Activated CD4-positive, alpha-beta memory T cell treated with anti-CD3 and anti-CD28 coated beads for 36 hours (primary cell): ENCODE data around the gene RFNG. TPM values are rescaled to one million over a fixed set of nuclear protein-coding genes. Genes with fewer than 3 reads are reported as not detected.

Experiments used
- CTCF ChIA-PET: fragments of 350-600 bp; sonication (Branson Sonifier 250); formaldehyde crosslinking; loops from one replicate; lab custom pipeline; 2021; ENCODE audit warnings: antibody characterized with exemption, inconsistent platforms; lab: Charles Lee
- POLR2A ChIA-PET: fragments of 350-600 bp; sonication (Branson Sonifier 250); formaldehyde crosslinking; loops from one replicate; lab custom pipeline; 2021; ENCODE audit warnings: antibody characterized with exemption; lab: Charles Lee
- DNase-seq: peaks from one replicate; pipeline ENCODE4 v3.0.0-alpha.2; 2020
- H3K27ac Mint-ChIP-seq: one replicate; pipeline ENCODE4 v1.8.0; 2021; ENCODE audit warnings: mixed read lengths
- H3K27me3 Mint-ChIP-seq: one replicate; pipeline ENCODE4 v1.8.0; 2021; ENCODE audit warnings: mixed read lengths
- H3K36me3 Mint-ChIP-seq: one replicate; pipeline ENCODE4 v1.8.0; 2021; ENCODE audit warnings: mixed read lengths
- H3K4me1 Mint-ChIP-seq: one replicate; pipeline ENCODE4 v1.8.0; 2021; ENCODE audit warnings: low read depth, mixed read lengths
- H3K4me3 Mint-ChIP-seq: one replicate; pipeline ENCODE4 v1.8.0; 2021; ENCODE audit warnings: mild to moderate bottlenecking, mixed read lengths
- H3K9me3 Mint-ChIP-seq: one replicate; pipeline ENCODE4 v1.8.0; 2021; ENCODE audit warnings: mixed read lengths
- intact Hi-C: fragments of 100-400 bp; cut with micrococcal nuclease; formaldehyde crosslinking; loops from one replicate; pipeline ENCODE4 v1.15.1; 2023
- total RNA-seq, 2 experiments: library from RNA; stranded (reverse); gene quantifications; one replicate each; pipeline ENCODE4 v1.2.3, GENCODE V29; 2021

Gene RFNG
- total RNA-seq, 2 experiments from 2014 or later: 16.5 to 17.5 TPM

- no peak overlapping the region for H3K4me3 Mint-ChIP-seq
- H3K27me3 Mint-ChIP-seq: no peaks in the 10 kb centered on the region
- intact Hi-C loops: no loop called here
- POLR2A ChIA-PET: no interaction called here
- DNase-seq: no peak
- H3K9me3 Mint-ChIP-seq: no peaks in the 10 kb centered on the region
- H3K36me3 Mint-ChIP-seq: peaks cover 26% of the 10 kb centered on the region
- CTCF ChIA-PET: interaction anchor here (0.6 kb wide), 1 partner anchor 51 kb away, joined by 3 read pairs; no protein-coding TSS in a partner anchor
- no peaks in the 10 kb centered on the region for H3K4me1 Mint-ChIP-seq
- no peak overlapping the region for H3K27ac Mint-ChIP-seq
Measured at GRCh38 chr17:82081966-82082365, 30.4 kb upstream of the RFNG start.

- CTCF ChIA-PET: interaction anchor here (0.6 kb wide), 1 partner anchor 51 kb away, joined by 3 read pairs; no protein-coding TSS in a partner anchor
- peaks cover 26% of the 10 kb centered on the region for H3K36me3 Mint-ChIP-seq
- no peaks in the 10 kb centered on the region for H3K27me3 Mint-ChIP-seq
- no peak overlapping the region for H3K27ac Mint-ChIP-seq
- no peak overlapping the region for H3K4me3 Mint-ChIP-seq
- H3K4me1 Mint-ChIP-seq: no peaks in the 10 kb centered on the region
- H3K9me3 Mint-ChIP-seq: no peaks in the 10 kb centered on the region
- no peak for DNase-seq
- intact Hi-C loops: no loop called here
- POLR2A ChIA-PET: no interaction called here
Measured at GRCh38 chr17:82081546-82081945, 29.9 kb upstream of the RFNG start.

GRCh38 chr17:82080789-82081464 is 29.3 kb upstream of the RFNG start:
- Mint-ChIP-seq H3K9me3 (no peaks in the 10 kb centered on the region), H3K27me3 (no peaks in the 10 kb centered on the region), H3K4me1 (no peaks in the 10 kb centered on the region), H3K27ac (no peak overlapping the region), H3K36me3 (peaks cover 26% of the 10 kb centered on the region), H3K4me3 (no peak overlapping the region)
- CTCF ChIA-PET: no interaction called here
- POLR2A ChIA-PET: no interaction called here
- intact Hi-C loops: no loop called here
- no peak for DNase-seq

- peaks cover 26% of the 10 kb centered on the region for H3K36me3 Mint-ChIP-seq
- no peaks in the 10 kb centered on the region for H3K4me1 Mint-ChIP-seq
- H3K4me3 Mint-ChIP-seq: no peak overlapping the region
- intact Hi-C loops: no loop called here
- no peak for DNase-seq
- no peaks in the 10 kb centered on the region for H3K27me3 Mint-ChIP-seq
- POLR2A ChIA-PET: no interaction called here
- H3K9me3 Mint-ChIP-seq: no peaks in the 10 kb centered on the region
- CTCF ChIA-PET: no interaction called here
- H3K27ac Mint-ChIP-seq: no peak overlapping the region
Measured at GRCh38 chr17:82080048-82080788, 28.6 kb upstream of the RFNG start.

GRCh38 chr17:82079001-82079677 is 27.5 kb upstream of the RFNG start:
- POLR2A ChIA-PET: no interaction called here
- no peaks in the 10 kb centered on the region for H3K27me3 Mint-ChIP-seq
- H3K4me1 Mint-ChIP-seq: no peaks in the 10 kb centered on the region
- no peak overlapping the region for H3K27ac Mint-ChIP-seq
- CTCF ChIA-PET: no interaction called here
- DNase-seq: no peak
- intact Hi-C loops: no loop called here
- H3K9me3 Mint-ChIP-seq: no peaks in the 10 kb centered on the region
- H3K4me3 Mint-ChIP-seq: no peak overlapping the region
- H3K36me3 Mint-ChIP-seq: peaks cover 21% of the 10 kb centered on the region

- Mint-ChIP-seq H3K36me3 (peaks cover 16% of the 10 kb centered on the region), H3K27me3 (no peaks in the 10 kb centered on the region), H3K4me3 (no peak overlapping the region), H3K27ac (no peak overlapping the region), H3K4me1 (no peaks in the 10 kb centered on the region), H3K9me3 (no peaks in the 10 kb centered on the region)
- intact Hi-C loops: no loop called here
- POLR2A ChIA-PET: interaction anchor here (1.4 kb wide), 1 partner anchor 19 kb away, joined by 6 read pairs; no protein-coding TSS in a partner anchor
- CTCF ChIA-PET: no interaction called here
- no peak for DNase-seq
Measured at GRCh38 chr17:82078433-82078832, 26.8 kb upstream of the RFNG start.

GRCh38 chr17:82077617-82078358 is 26.2 kb upstream of the RFNG start:
- Mint-ChIP-seq H3K9me3 (no peaks in the 10 kb centered on the region), H3K4me3 (no peak overlapping the region), H3K36me3 (peaks cover 11% of the 10 kb centered on the region), H3K27ac (no peak overlapping the region), H3K27me3 (no peaks in the 10 kb centered on the region), H3K4me1 (no peaks in the 10 kb centered on the region)
- ChIA-PET CTCF (interaction anchor here (1.6 kb wide), 1 partner anchor 48 kb away, joined by 7 read pairs; no protein-coding TSS in a partner anchor), POLR2A (interaction anchor here (1.4 kb wide), 1 partner anchor 18 kb away, joined by 6 read pairs; no protein-coding TSS in a partner anchor)
- no peak for DNase-seq
- intact Hi-C loops: no loop called here

GRCh38 chr17:82076785-82077591 is 25.4 kb upstream of the RFNG start:
- H3K36me3 Mint-ChIP-seq: peaks cover 10% of the 10 kb centered on the region
- intact Hi-C loops: no loop called here
- POLR2A ChIA-PET: interaction anchor here (1.2 to 1.4 kb wide), 2 partner anchors 13 to 17 kb away, joined by 3 to 6 read pairs; no protein-coding TSS in a partner anchor
- CTCF ChIA-PET: interaction anchor here (1.6 kb wide), 1 partner anchor 47 kb away, joined by 7 read pairs; no protein-coding TSS in a partner anchor
- no peaks in the 10 kb centered on the region for H3K4me1 Mint-ChIP-seq
- H3K9me3 Mint-ChIP-seq: no peaks in the 10 kb centered on the region
- H3K27ac Mint-ChIP-seq: no peak overlapping the region
- no peak for DNase-seq
- no peaks in the 10 kb centered on the region for H3K27me3 Mint-ChIP-seq
- H3K4me3 Mint-ChIP-seq: no peak overlapping the region

- no peaks in the 10 kb centered on the region for H3K4me1 Mint-ChIP-seq
- no peak for DNase-seq
- peak overlapping the region; percentile 2 for H3K27ac Mint-ChIP-seq
- H3K4me3 Mint-ChIP-seq: no peak overlapping the region
- CTCF ChIA-PET: interaction anchor here (1.6 kb wide), 1 partner anchor 46 kb away, joined by 7 read pairs; no protein-coding TSS in a partner anchor
- H3K9me3 Mint-ChIP-seq: no peaks in the 10 kb centered on the region
- POLR2A ChIA-PET: interaction anchor here (1.2 kb wide), 1 partner anchor 14 kb away, joined by 3 read pairs; no protein-coding TSS in a partner anchor
- H3K27me3 Mint-ChIP-seq: no peaks in the 10 kb centered on the region
- intact Hi-C loops: no loop called here
- peaks cover 8% of the 10 kb centered on the region for H3K36me3 Mint-ChIP-seq
Measured at GRCh38 chr17:82076018-82076784, 24.6 kb upstream of the RFNG start.

- Mint-ChIP-seq H3K27ac (no peak overlapping the region), H3K4me3 (no peak overlapping the region), H3K27me3 (no peaks in the 10 kb centered on the region), H3K9me3 (no peaks in the 10 kb centered on the region), H3K36me3 (peaks cover 2% of the 10 kb centered on the region), H3K4me1 (no peaks in the 10 kb centered on the region)
- no peak for DNase-seq
- POLR2A ChIA-PET: interaction anchor here (1.0 kb wide), 1 partner anchor 25 kb away, joined by 7 read pairs; the partner anchor contains the start of gene FASN
- CTCF ChIA-PET: interaction anchor here (0.7 kb wide), 1 partner anchor 43 kb away, joined by 3 read pairs; no protein-coding TSS in a partner anchor
- intact Hi-C loops: no loop called here
Measured at GRCh38 chr17:82073446-82073845, 21.8 kb upstream of the RFNG start.
